Activated CD4-positive, alpha-beta T cell treated with anti-CD3 and anti-CD28 coated beads, Interleukin-2, amount 10 ng/mL, durations not matched to agents 7 days and 5 days (primary cell): Measurements from ENCODE around the gene AP4S1. TPM values are rescaled to one million over a fixed set of nuclear protein-coding genes. Genes with fewer than 3 reads are reported as not detected.
"Not testable (repeated sequence)": the region's sequence is repeated elsewhere in the genome, so short reads cannot be mapped to it uniquely, and the experiment has no call there.

ENCODE experiments used
- CTCF ChIA-PET: fragments of 350-600 bp; sonication (Branson Sonifier 250); formaldehyde crosslinking; loops from one replicate; lab custom pipeline; 2021; ENCODE audit warnings: antibody characterized with exemption; lab: Charles Lee
- POLR2A ChIA-PET: fragments of 350-600 bp; sonication (Branson Sonifier 250); formaldehyde crosslinking; loops from one replicate; lab custom pipeline; 2021; ENCODE audit warnings: antibody characterized with exemption; lab: Charles Lee
- DNase-seq: peaks from one replicate; pipeline ENCODE4 v3.0.0-alpha.2; 2020
- H3K27ac Mint-ChIP-seq: one replicate; pipeline ENCODE4 v1.8.0; 2021; ENCODE audit warnings: mild to moderate bottlenecking, moderate library complexity, mixed read lengths
- H3K27me3 Mint-ChIP-seq: one replicate; pipeline ENCODE4 v1.8.0; 2021; ENCODE audit warnings: mixed read lengths
- H3K36me3 Mint-ChIP-seq: one replicate; pipeline ENCODE4 v1.8.0; 2021; ENCODE audit warnings: low read depth, mixed read lengths
- H3K4me1 Mint-ChIP-seq: one replicate; pipeline ENCODE4 v1.8.0; 2021; ENCODE audit warnings: mixed read lengths
- H3K4me3 Mint-ChIP-seq: one replicate; pipeline ENCODE4 v1.8.0; 2021; ENCODE audit warnings: mild to moderate bottlenecking, moderate library complexity, mixed read lengths
- H3K9me3 Mint-ChIP-seq: one replicate; pipeline ENCODE4 v1.8.0; 2021; ENCODE audit warnings: mixed read lengths
- total RNA-seq, 2 experiments: library from RNA; stranded (reverse); gene quantifications; one replicate each; pipeline ENCODE4 v1.2.3, GENCODE V29; 2021

AP4S1 gene
- total RNA-seq, 2 experiments from 2014 or later = 5.1 to 6.4 TPM

DNA sequence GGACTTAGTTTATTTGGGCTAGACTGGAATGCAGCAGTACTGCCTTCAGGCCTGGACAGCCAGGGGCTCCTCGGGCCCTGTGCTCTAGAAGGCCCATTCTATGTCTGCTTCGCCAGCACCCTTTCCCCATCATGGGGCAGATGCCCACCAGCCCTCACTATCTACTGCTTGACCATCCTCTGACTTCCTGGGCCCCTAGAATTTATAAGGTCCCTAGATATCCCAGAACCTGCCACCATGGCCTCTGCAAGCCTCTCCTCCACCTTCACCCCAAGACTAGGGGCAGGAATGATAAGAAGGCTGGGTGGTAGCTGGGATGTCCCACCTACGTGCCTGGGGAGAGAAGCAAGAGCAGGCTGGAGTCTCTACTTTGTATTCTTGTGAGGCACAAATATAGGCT is 59.6 kb downstream of the AP4S1 start:
- CTCF ChIA-PET = no interaction called here
- Mint-ChIP-seq H3K4me1 (no peaks in the 10 kb centered on the region), H3K27me3 (no peaks in the 10 kb centered on the region), H3K4me3 (no peak overlapping the region), H3K36me3 (no peaks in the 10 kb centered on the region), H3K9me3 (no peaks in the 10 kb centered on the region), H3K27ac (no peak overlapping the region)
- POLR2A ChIA-PET = no interaction called here
- DNase-seq = no peak

DNA sequence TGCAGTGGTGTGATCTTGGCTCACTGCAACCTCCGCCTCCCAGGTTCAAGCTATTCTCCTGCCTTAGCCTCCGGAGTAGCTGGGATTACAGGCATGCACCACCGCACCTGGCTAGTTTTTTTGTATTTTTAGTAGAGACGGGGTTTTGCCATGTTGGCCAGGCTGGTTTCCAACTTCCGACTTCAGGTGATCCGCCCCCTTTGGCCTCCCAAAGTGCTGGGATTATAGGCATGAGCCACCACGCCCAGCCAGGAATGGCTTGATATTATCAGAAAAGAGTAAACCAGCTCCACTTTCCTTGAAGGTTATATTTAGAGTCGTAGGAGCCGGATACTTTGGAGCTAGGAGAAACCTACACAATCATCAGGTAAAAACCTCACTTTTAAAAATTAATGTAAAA is 61.0 kb downstream of the AP4S1 start:
- POLR2A ChIA-PET, H3K4me1 Mint-ChIP-seq, H3K27me3 Mint-ChIP-seq, DNase-seq, H3K27ac Mint-ChIP-seq, H3K9me3 Mint-ChIP-seq, H3K4me3 Mint-ChIP-seq, H3K36me3 Mint-ChIP-seq: not testable (repeated sequence)
- CTCF ChIA-PET = interaction anchor here (0.7 to 1.3 kb wide), 2 partner anchors 13 to 25 kb away, joined by 3 read pairs; no protein-coding TSS in a partner anchor

DNA sequence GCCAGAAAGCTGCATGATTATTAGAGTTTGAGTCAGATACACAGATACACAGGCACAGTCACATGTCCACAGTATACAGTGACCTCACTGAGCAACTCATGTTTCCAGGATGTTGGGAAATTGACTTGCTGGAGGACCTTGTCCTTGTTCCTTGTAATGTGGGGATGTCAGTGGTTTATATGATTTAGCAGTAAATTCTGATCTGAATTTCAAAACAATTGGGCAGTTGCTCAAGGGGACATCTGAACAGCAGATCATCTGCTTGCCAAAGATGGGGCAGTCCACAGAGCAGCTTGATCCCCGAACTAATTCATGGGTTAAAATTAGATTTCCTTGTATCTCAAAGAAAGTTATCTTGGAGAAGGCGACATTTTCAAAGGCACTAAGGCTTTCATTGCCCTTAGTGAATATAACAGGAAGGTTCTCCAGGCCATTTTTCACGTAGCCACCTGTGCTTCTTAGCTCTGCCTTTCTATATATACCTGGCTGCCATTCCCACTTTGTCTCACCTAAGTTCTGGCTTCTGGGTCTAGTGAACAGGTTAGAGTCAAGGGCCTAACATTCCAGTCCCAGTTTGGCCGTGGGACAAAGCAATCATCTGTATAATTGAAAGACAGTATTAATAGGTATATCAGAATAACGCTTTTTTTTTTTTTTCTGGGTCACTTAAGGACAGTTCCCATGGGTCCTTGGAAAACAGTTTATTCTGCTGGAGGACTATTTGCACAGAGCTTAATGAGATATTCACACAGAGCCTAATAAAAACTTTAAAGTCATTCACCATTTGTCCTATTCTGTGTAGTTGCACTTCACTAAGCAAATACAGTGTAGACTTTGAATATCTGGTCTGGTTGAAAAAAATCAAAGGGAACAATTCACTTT is 65.7 kb downstream of the AP4S1 start:
- H3K4me3 Mint-ChIP-seq = no peak overlapping the region
- CTCF ChIA-PET = interaction anchor here (1.5 kb wide), 1 partner anchor 8 kb away, joined by 4 read pairs; no protein-coding TSS in a partner anchor
- POLR2A ChIA-PET = no interaction called here

DNA sequence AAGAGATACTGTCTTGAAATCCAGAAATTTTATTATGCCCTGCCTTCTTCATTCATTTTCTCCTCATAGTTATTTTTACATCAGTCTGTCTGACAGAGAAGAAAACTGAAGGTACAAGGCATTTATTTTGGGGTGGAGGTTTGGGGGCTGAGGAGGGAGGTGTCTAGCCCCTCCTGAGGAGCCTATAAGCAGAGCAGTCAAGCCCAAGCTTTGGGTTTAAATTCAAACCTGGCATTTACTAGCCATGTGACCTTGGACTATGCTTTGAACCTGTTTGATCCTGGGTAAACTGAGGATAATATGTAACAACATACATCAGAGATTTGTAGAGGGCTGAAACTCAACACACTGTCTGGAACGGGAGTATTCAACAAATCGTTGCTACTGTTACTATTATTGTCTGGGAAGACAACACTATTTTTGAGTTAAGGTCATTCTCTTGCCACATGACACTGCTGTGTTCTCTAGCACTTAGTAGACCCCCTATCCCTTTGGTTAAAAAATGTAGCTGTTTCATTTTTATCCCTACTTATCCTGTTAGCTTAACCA is 66.8 kb downstream of the AP4S1 start:
- ChIA-PET CTCF (no interaction called here), POLR2A (no interaction called here)
- no peaks in the 10 kb centered on the region for H3K27me3 Mint-ChIP-seq
- H3K4me3 Mint-ChIP-seq = no peak overlapping the region
- no peak overlapping the region for H3K27ac Mint-ChIP-seq
- H3K9me3 Mint-ChIP-seq = no peaks in the 10 kb centered on the region
- no peaks in the 10 kb centered on the region for H3K4me1 Mint-ChIP-seq
- H3K36me3 Mint-ChIP-seq = no peaks in the 10 kb centered on the region
- no peak for DNase-seq

More for the DNA sequence above, 65.7 kb downstream of the AP4S1 start:
- DNase-seq = no peak
- Mint-ChIP-seq H3K36me3 (no peaks in the 10 kb centered on the region), H3K27me3 (no peaks in the 10 kb centered on the region), H3K9me3 (no peaks in the 10 kb centered on the region), H3K27ac (no peak overlapping the region), H3K4me1 (no peaks in the 10 kb centered on the region)

DNA sequence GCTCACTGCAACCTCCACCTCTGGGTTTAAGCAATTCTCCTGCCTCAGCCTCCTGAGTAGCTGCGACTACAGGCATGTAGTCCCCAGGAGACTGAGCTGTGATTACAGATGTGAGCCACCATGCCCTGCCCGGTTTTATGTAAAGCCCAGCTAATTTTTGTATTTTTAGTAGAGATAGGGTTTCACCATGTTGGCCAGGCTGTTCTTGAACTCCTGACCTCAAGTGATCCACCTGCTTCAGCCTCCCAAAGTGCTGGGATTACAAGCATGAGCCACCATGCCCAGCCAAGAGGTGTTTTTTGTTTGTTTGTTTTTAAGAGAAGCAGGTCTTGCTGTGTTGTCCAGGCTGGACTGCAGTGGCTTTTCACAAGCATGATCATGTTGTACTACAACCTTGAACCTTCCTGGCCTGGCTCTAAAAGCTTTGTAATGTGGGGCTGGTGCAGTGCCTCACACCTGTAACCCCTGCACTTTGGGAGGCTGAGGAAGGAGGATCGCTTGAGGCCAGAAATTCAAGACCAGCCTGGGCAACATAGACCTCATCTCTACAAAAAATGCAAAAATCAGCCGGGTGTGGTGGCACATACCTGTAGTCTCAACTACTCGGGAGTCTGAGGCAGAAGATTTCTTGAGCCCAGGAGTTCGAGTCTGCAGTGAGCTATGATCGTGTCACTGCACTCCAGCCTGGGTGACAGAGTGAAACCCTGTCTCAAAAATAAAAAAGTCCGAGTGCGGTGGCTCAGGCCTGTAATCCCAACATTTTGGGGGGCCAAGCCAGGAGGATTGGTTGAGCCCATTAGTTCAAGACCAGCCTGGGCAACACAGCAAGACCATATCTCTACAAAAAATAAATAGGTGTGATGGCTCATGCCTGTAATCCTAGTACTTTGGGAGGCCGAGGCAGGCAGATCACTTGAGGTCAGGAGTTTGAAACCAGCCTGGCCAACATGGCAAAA is 68.7 kb downstream of the AP4S1 start:
- not testable (repeated sequence) for H3K27ac Mint-ChIP-seq

DNA sequence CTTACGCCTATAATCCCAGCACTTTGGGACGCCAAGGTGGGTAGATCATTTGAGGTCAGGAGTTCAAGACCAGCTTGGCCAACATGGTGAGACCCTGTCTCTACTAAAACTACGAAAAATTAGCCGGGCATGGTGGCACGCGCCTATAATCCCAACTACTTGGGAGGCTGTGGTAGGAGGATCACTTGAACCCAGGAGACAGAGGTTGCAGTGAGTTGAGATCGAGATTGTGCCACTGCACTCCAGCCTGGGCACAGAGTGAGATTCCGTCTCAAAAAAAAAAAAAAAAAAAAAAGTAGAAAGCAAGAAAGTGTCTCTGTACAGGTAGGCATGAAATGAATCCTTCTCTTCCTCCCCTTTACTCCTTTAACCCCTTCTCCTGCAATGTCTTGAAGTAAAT is 70.4 kb downstream of the AP4S1 start:
- DNase-seq, CTCF ChIA-PET, H3K4me1 Mint-ChIP-seq, H3K9me3 Mint-ChIP-seq, H3K4me3 Mint-ChIP-seq, H3K27ac Mint-ChIP-seq, POLR2A ChIA-PET, H3K27me3 Mint-ChIP-seq: not testable (repeated sequence)
- peaks cover 18% of the 10 kb centered on the region for H3K36me3 Mint-ChIP-seq

More for the DNA sequence above, 68.7 kb downstream of the AP4S1 start:
- H3K9me3 Mint-ChIP-seq, H3K27me3 Mint-ChIP-seq, H3K36me3 Mint-ChIP-seq, DNase-seq, H3K4me1 Mint-ChIP-seq, POLR2A ChIA-PET, H3K4me3 Mint-ChIP-seq: not testable (repeated sequence)
- CTCF ChIA-PET = interaction anchor here (0.6 to 1.2 kb wide), 3 partner anchors 10 to 757 kb away, joined by 3 read pairs; no protein-coding TSS in a partner anchor

DNA sequence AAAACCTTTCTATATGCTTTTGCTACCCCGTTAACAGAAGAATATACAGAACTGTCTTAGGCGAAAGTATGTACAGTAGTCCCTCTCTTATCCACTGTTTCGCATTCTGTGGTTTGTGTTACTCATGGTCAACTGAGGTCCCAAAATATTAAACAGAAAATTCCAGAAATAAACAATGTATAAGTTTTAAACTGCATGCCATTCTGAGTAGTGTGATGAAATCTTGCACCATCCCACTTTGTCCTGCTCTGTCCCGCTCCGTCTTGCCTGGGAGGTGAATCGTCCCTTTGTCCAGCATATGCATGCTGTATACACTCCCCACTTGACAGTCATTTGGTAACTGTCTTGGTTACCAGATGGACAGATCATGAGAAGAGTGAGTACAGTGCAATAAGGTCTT is 70.8 kb downstream of the AP4S1 start:
- Mint-ChIP-seq H3K27ac (no peak overlapping the region), H3K4me1 (peaks cover 1% of the 10 kb centered on the region), H3K9me3 (no peaks in the 10 kb centered on the region), H3K36me3 (peaks cover 23% of the 10 kb centered on the region), H3K27me3 (no peaks in the 10 kb centered on the region), H3K4me3 (no peak overlapping the region)
- CTCF ChIA-PET = no interaction called here
- DNase-seq = no peak
- POLR2A ChIA-PET = no interaction called here

DNA sequence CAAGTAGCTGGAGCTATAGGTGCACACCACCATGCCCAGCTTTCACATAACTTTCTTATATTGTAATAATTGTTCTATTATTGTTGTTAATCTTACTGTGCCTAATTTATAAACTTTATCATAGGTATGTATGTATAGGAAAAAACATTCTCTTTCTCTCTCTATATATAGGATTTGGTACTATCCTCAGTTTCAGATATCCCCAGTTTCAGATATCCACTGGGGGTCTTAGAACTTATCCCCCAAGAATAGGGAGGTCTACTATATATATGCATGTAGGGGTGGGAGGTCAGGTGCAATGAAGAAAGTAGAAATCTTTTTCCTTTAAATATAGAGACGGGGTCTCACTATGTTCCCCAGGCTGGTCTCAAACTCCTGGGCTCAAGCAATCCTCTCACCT is 71.6 kb downstream of the AP4S1 start:
- Mint-ChIP-seq H3K4me1 (peaks cover 1% of the 10 kb centered on the region), H3K9me3 (no peaks in the 10 kb centered on the region), H3K27ac (no peak overlapping the region), H3K4me3 (no peak overlapping the region), H3K36me3 (peaks cover 28% of the 10 kb centered on the region), H3K27me3 (no peaks in the 10 kb centered on the region)
- ChIA-PET POLR2A (no interaction called here), CTCF (no interaction called here)
- DNase-seq = no peak

DNA sequence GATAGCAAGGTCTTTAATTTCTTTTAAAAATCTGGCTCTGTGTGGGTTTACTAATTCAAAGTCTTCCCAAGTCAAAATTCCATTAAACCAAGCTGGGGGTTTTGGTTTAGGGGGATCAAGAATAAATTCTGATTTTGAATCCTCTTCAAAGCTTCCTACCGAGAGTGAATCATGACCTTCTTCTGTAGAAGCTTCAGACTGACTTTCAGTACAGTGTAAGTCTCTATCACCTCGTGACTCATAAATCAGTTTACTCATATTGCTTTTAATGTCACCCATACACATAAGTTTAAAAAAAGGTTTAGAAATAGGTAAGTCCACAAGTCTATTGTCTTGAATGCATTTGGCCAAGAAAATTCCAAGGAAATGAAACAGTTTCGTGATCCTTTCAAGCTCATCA is 81.3 kb downstream of the AP4S1 start:
- Mint-ChIP-seq H3K9me3 (no peaks in the 10 kb centered on the region), H3K4me3 (no peak overlapping the region), H3K36me3 (peaks cover 62% of the 10 kb centered on the region), H3K27ac (peak overlapping the region; percentile 13), H3K4me1 (no peaks in the 10 kb centered on the region), H3K27me3 (no peaks in the 10 kb centered on the region)
- ChIA-PET CTCF (interaction anchor here (0.7 to 2.0 kb wide), 2 partner anchors 11 to 29 kb away, joined by 3 to 8 read pairs; no protein-coding TSS in a partner anchor), POLR2A (interaction anchor here (0.5 kb wide), 1 partner anchor 314 kb away, joined by 3 read pairs; no protein-coding TSS in a partner anchor)
- DNase-seq = no peak

DNA sequence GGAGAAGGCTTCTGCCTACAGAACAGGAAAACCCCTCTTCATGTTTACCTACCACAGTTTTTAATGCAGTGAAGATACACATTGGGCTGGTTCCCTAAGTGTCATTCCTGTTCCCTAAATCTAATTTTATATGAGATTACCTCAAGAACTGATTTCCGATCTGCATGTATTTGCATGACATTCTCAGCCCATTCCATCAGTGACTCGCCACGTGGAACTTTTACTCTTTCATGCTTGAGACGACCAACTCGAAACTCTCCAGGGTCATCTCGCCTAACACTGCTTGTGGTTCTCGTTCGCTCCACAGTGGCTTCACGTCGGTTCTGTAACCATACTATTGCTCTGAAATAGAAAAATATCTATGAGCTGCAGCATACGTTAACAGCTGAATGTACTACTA is 83.8 kb downstream of the AP4S1 start:
- H3K4me1 Mint-ChIP-seq = no peaks in the 10 kb centered on the region
- H3K4me3 Mint-ChIP-seq = no peak overlapping the region
- ChIA-PET CTCF (interaction anchor here (0.6 to 1.3 kb wide), 3 partner anchors 9 to 165 kb away, joined by 3 read pairs; no protein-coding TSS in a partner anchor), POLR2A (interaction anchor here (0.6 kb wide), 1 partner anchor 311 kb away, joined by 3 read pairs; the partner anchor contains the start of gene HEATR5A)
- no peak overlapping the region for H3K27ac Mint-ChIP-seq
- H3K9me3 Mint-ChIP-seq = no peaks in the 10 kb centered on the region
- no peaks in the 10 kb centered on the region for H3K27me3 Mint-ChIP-seq
- no peak for DNase-seq
- H3K36me3 Mint-ChIP-seq = peaks cover 67% of the 10 kb centered on the region

DNA sequence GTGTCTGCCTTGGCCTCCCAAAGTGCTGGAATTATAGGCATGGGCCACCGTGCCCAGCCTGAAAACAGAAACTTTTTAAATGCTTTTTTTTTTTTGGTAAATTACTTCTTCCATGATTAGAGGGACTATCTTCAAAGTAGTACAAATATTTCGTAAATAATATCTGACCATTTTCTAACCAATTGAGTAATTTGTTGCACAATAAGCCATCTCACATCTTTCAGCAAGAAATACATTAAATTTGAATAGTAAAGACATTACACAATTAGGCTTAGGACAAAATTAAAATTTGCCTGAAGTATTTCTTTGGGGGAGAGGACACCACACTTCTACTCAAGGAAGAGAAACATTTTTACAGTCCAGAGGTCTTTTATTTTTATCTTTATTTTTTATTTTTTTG is 85.4 kb downstream of the AP4S1 start:
- H3K4me1 Mint-ChIP-seq = no peaks in the 10 kb centered on the region
- CTCF ChIA-PET = interaction anchor here (0.6 to 1.0 kb wide), 2 partner anchors 24 to 164 kb away, joined by 3 read pairs; no protein-coding TSS in a partner anchor
- H3K36me3 Mint-ChIP-seq = peaks cover 65% of the 10 kb centered on the region

DNA sequence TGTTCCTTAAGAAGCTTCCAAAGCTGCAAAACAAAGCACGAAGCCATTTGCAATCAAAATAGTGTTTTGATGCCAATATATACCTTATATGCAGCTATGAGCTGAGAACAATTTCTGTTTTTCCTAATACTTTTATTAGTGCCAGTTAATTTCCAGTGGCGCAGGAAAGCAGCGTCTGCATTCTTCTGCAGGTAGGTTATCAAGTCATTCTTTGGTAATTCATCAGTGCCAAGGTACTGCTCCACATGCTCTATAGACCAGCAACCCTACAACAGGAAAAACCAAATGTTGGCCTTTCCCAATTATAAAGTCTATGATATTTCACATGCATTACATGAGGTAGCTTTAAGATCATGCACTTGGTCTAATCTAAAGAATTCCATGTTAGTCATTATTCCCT is 88.3 kb downstream of the AP4S1 start:
- Mint-ChIP-seq H3K27ac (no peak overlapping the region), H3K4me3 (no peak overlapping the region), H3K36me3 (peaks cover 69% of the 10 kb centered on the region), H3K4me1 (no peaks in the 10 kb centered on the region), H3K9me3 (no peaks in the 10 kb centered on the region), H3K27me3 (no peaks in the 10 kb centered on the region)
- ChIA-PET CTCF (no interaction called here), POLR2A (no interaction called here)
- DNase-seq = no peak

More for the DNA sequence above, 85.4 kb downstream of the AP4S1 start:
- POLR2A ChIA-PET = no interaction called here
- H3K4me3 Mint-ChIP-seq = no peak overlapping the region
- no peak overlapping the region for H3K27ac Mint-ChIP-seq
- DNase-seq = no peak
- no peaks in the 10 kb centered on the region for H3K9me3 Mint-ChIP-seq
- no peaks in the 10 kb centered on the region for H3K27me3 Mint-ChIP-seq
